HepG2 (cell line): ENCODE data around the gene NLRC3. TPM values are rescaled to one million over a fixed set of nuclear protein-coding genes. Genes with fewer than 3 reads are reported as not detected.

ENCODE experiments used
- ATAC-seq: fragments of 200-7000 bp; cut with Tn5 transposase; 3 replicates; pipeline ENCODE4 v1.9.1; 2020; ENCODE audit warnings: mild to moderate bottlenecking, moderate library complexity
- BruUV-seq: library from RNA; stranded (reverse); fragments of 400-500 nt; replicated peaks from 2 replicates; lab custom pipeline; 2021; lab: Mats Ljungman, UMichigan
- CTCF ChIA-PET: fragments of 300-600 bp; formaldehyde crosslinking; extraction: SDS; loops from one replicate; lab custom pipeline; 2021; ENCODE audit warnings: low total read pairs, inconsistent platforms, low intra/inter-chr PET ratio; lab: Yijun Ruan, JAX
- POLR2A ChIA-PET: fragments of 350-600 bp; sonication (Branson Sonifier 250); formaldehyde crosslinking; loops from one replicate; lab custom pipeline; 2020; ENCODE audit warnings: antibody characterized with exemption, inconsistent platforms; lab: Yijun Ruan, JAX
- DNase-seq: peaks from one replicate; pipeline ENCODE4 v3.0.0-alpha.2; 2015; ENCODE audit warnings: low spot score
- FAIRE-seq: peaks from 3 replicates; lab custom pipeline; 2011; peaks lifted over from hg19 to GRCh38; lab: Jason Lieb, UNC
- H2AFZ ChIP-seq: one replicate; pipeline ENCODE4 v1.6.1; 2011; ENCODE audit warnings: low read length, inconsistent platforms
- H3K27ac ChIP-seq: fragments of 300-600 bp; 3 replicates; pipeline ENCODE4 v1.8.0; 2011; ENCODE audit warnings: mixed run types, mild to moderate bottlenecking, mixed read lengths, low read length, inconsistent platforms; ENCODE audit not compliant: insufficient read depth; ENCODE audit errors: extremely low read length
- H3K27me3 ChIP-seq, 2 experiments: fragments of 200-600 bp in 1 of 2; 2 replicates in 1 of 2; 3 replicates in 1 of 2; pipeline versions ENCODE4 v1.6.0 to v1.8.0; 2011; ENCODE audit warnings: low read length in 2 of 2, mild to moderate bottlenecking in 2 of 2, moderate library complexity in 2 of 2, inconsistent platforms in 1 of 2; ENCODE audit not compliant: insufficient read depth in 2 of 2, control insufficient read depth in 1 of 2
- H3K36me3 ChIP-seq, 2 experiments: fragments of 200-600 bp in 1 of 2; replicated peaks in 1 of 2; 2 replicates in 1 of 2; 3 replicates in 1 of 2; pipeline versions ENCODE4 v1.5.1 to v1.8.0; 2011; ENCODE audit warnings: low read length in 2 of 2, inconsistent platforms in 1 of 2; ENCODE audit not compliant: insufficient read depth in 2 of 2, control insufficient read depth in 1 of 2
- H3K4me1 ChIP-seq: 2 replicates; pipeline ENCODE4 v1.5.1; 2012; ENCODE audit warnings: low read length, inconsistent platforms; ENCODE audit not compliant: insufficient read depth
- H3K4me2 ChIP-seq: 2 replicates; pipeline ENCODE4 v1.6.0; 2011; ENCODE audit warnings: low read depth, low read length, inconsistent platforms
- H3K4me3 ChIP-seq, 3 experiments: fragments of 200-600 bp in 1 of 3; sonication (generic), shearing (Covaris generic) in 1 of 3; replicated peaks in 1 of 3; 2 replicates each; pipeline ENCODE4 v1.5.1; 2011 to 2016; ENCODE audit warnings: low read length in 3 of 3, inconsistent platforms in 2 of 3, low read depth in 2 of 3, mild to moderate bottlenecking in 2 of 3, control low read depth in 1 of 3, mixed read lengths in 1 of 3; ENCODE audit not compliant: insufficient read depth in 1 of 3
- H3K79me2 ChIP-seq: one replicate; pipeline ENCODE4 v1.6.1; 2011; ENCODE audit warnings: low read length, inconsistent platforms; ENCODE audit not compliant: insufficient read depth
- H3K9ac ChIP-seq: 2 replicates; pipeline ENCODE4 v1.6.0; 2011; ENCODE audit warnings: mild to moderate bottlenecking, low read depth, low read length, inconsistent platforms; ENCODE audit not compliant: insufficient read depth
- H3K9me3 ChIP-seq: 2 replicates; pipeline ENCODE4 v1.5.1; 2012; ENCODE audit warnings: mild to moderate bottlenecking, low read length
- H4K20me1 ChIP-seq: 2 replicates; pipeline ENCODE4 v1.6.0; 2011; ENCODE audit warnings: inconsistent platforms, mild to moderate bottlenecking, low read length, moderate library complexity; ENCODE audit not compliant: insufficient read depth
- BRD4 ChIP-seq: sonication (generic); formaldehyde crosslinking; IDR thresholded peaks from 2 replicates; pipeline ENCODE4 v1.4.0; 2020; ENCODE audit warnings: missing genetic modification reagents
- DNMT1 ChIP-seq: sonication (generic); formaldehyde crosslinking; IDR thresholded peaks from 2 replicates; pipeline ENCODE4 v1.5.1; 2020; ENCODE audit warnings: mild to moderate bottlenecking, missing genetic modification reagents
- HINFP ChIP-seq: sonication (generic); formaldehyde crosslinking; IDR thresholded peaks from 2 replicates; pipeline ENCODE4 v1.4.0; 2020; ENCODE audit warnings: low read depth, mild to moderate bottlenecking, missing genetic modification reagents
- JUNB ChIP-seq: sonication (generic); formaldehyde crosslinking; IDR thresholded peaks from 2 replicates; pipeline ENCODE4 v1.8.0; 2022; ENCODE audit warnings: missing genetic modification reagents, mild to moderate bottlenecking, borderline replicate concordance
- MTA3 ChIP-seq: sonication (generic); formaldehyde crosslinking; IDR thresholded peaks from 2 replicates; pipeline ENCODE4 v1.4.0; 2020; ENCODE audit warnings: missing genetic modification reagents
- TCF7L2 ChIP-seq: IDR thresholded peaks from 2 replicates; pipeline ENCODE4 v1.6.1; 2011; ENCODE audit warnings: mild to moderate bottlenecking, low read depth, low read length, moderate library complexity
- THAP9 ChIP-seq: sonication (generic); formaldehyde crosslinking; IDR thresholded peaks from 2 replicates; pipeline ENCODE4; 2020; ENCODE audit warnings: missing genetic modification reagents, mild to moderate bottlenecking, borderline replicate concordance
- ZBTB33 ChIP-seq: sonication (generic); formaldehyde crosslinking; IDR thresholded peaks from 2 replicates; pipeline ENCODE4 v1.4.0; 2020; ENCODE audit warnings: missing genetic modification reagents
- ZNF512 ChIP-seq: sonication (generic); formaldehyde crosslinking; IDR thresholded peaks from 2 replicates; pipeline ENCODE4 v1.4.0; 2020; ENCODE audit warnings: mild to moderate bottlenecking, missing genetic modification reagents
- ZNF605 ChIP-seq: sonication (generic); formaldehyde crosslinking; IDR thresholded peaks from 2 replicates; pipeline ENCODE4 v1.8.0; 2022; ENCODE audit warnings: mild to moderate bottlenecking, missing genetic modification reagents
- ZNF776 ChIP-seq: sonication (generic); formaldehyde crosslinking; IDR thresholded peaks from 2 replicates; pipeline ENCODE4 v1.4.0; 2020; ENCODE audit warnings: mild to moderate bottlenecking, missing genetic modification reagents
- ZNF883 ChIP-seq: sonication (generic); formaldehyde crosslinking; IDR thresholded peaks from 2 replicates; pipeline ENCODE4 v1.5.1; 2020; ENCODE audit warnings: mild to moderate bottlenecking, missing genetic modification reagents; ENCODE audit errors: not compliant biosample characterization
- ZSCAN12 ChIP-seq: sonication (generic); formaldehyde crosslinking; IDR thresholded peaks from 2 replicates; pipeline ENCODE4 v1.9.0; 2021; ENCODE audit warnings: mild to moderate bottlenecking, missing genetic modification reagents
- WGBS: methylation state at CpG from one replicate; pipeline ENCODE4 v1.1.6; 2017; ENCODE audit warnings: low lambda C conversion rate; 5-methylcytosine and 5-hydroxymethylcytosine counted together
- in situ Hi-C: cut with HindIII; loops from 2 replicates; pipeline ENCODE4 v1.10.0; 2017; ENCODE audit warnings: low pct_unique_long_range_greater_than_20kb; ENCODE audit not compliant: extremely low pct_ligation_motif_present
- intact Hi-C: fragments of 100-400 bp; cut with micrococcal nuclease; formaldehyde crosslinking; loops from one replicate; pipeline ENCODE4 v1.10.0; 2022; ENCODE audit not compliant: unreplicated experiment
- polyA plus RNA-seq, 8 experiments: library from polyadenylated mRNA; depleted of rRNA in 3 of 8; stranded (reverse) in 7 of 8; unstranded in 1 of 8; fragments of >200 nt; fragmentation: Illumina TruSeq in 4 of 8; extraction: Trizol in 4 of 8; gene quantifications; 2 replicates each; pipeline versions ENCODE4 v1.2.1 to v1.2.3, GENCODE V29; 2011 to 2016; ENCODE audit warnings: low read depth in 4 of 8, missing spikeins in 1 of 8, mixed read lengths in 1 of 8; ENCODE audit not compliant: insufficient read depth in 1 of 8
- total RNA-seq, 5 experiments: library from RNA; depleted of rRNA; stranded (reverse); fragments of >200 nt; fragmentation: Illumina TruSeq; extraction: Trizol; gene quantifications; 2 replicates each; pipeline ENCODE4 v1.2.3, GENCODE V29; 2016; ENCODE audit warnings: low read depth in 1 of 5

NLRC3 gene
- total and polyA plus RNA-seq, 2 of the 13 experiments (the other 11 are each of a cell fraction or from before 2014, with no cell fraction given), result not detected

GRCh38 chr16:3576211-3576610 is 992 bp downstream of the NLRC3 start:
- no peak overlapping the region for H3K4me3 ChIP-seq
- no peak overlapping the region for H3K27ac ChIP-seq
- H3K4me1 ChIP-seq, result 0 out of 2 replicates have a peak, but pooled peaks cover 15% of the 10 kb centered on the region
- no peaks in the 10 kb centered on the region for H3K9me3 ChIP-seq
- no peak for DNase-seq
- peaks cover 3 to 8% of the 10 kb centered on the region in 2 experiments; a peak in 4 of 5 replicates for H3K27me3 ChIP-seq
- no peak overlapping the region for H3K9ac ChIP-seq
- ChIA-PET CTCF (no interaction called here), POLR2A (no interaction called here)
- H3K4me2 ChIP-seq, result no peak overlapping the region
- intact Hi-C loops, result no loop called here
- H3K79me2 ChIP-seq, result no peaks in the 10 kb centered on the region
- BruUV-seq, result no TSS peak
- H4K20me1 ChIP-seq, result no peaks in the 10 kb centered on the region
- H3K36me3 ChIP-seq, result no peaks in the 10 kb centered on the region
- H2AFZ ChIP-seq, result no peak overlapping the region
- in situ Hi-C loops, result no loop called here
- FAIRE-seq, result no peak
- WGBS, result 48% methylated on average over 3 of the region's 11 CpGs
- ATAC-seq, result no peak; the same call in 2 of the 3 replicates
- TF ChIP-seq ZNF776 (CRISPR knock-in tag) (no peak), ZSCAN12 (no peak), MTA3 (CRISPR knock-in tag) (no peak), THAP9 (CRISPR knock-in tag) (no peak), ZNF605 (CRISPR knock-in tag) (no peak), TCF7L2 (no peak), BRD4 (CRISPR knock-in tag) (no peak), ZBTB33 (CRISPR knock-in tag) (no peak), JUNB (CRISPR knock-in tag) (no peak), ZNF883 (CRISPR knock-in tag) (no peak), HINFP (no peak), ZNF512 (CRISPR knock-in tag) (no peak), DNMT1 (CRISPR knock-in tag) (no peak)
